ENCODE data around the gene USH1G.

DNA sequence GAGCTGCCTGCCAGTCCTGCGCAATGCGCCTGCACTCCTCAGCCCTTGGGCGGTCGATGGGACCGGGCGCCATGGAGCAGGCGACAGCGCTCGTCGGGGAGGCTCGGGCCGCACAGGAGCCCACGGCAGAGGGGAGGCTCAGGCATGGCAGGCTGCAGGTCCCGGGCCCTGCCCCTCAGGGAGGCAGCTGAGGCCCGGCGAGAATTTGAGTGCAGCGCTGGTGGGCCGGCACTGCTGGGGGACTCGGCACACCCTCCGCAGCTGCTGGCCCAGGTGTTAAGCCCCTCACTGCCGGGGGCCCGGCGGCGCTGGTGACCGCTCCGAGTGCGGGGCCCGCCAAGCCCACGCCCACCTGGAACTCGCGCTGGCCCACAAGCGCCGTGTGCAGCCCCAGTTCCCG lies 16.0 kb downstream of the USH1G start:
- no peak for TF ChIP-seq EZH2 (optimal IDR thresholded peaks at IDR 0.05; ENCODE audit: low read depth, low read length)
- TF ChIP-seq, protein P1, sequence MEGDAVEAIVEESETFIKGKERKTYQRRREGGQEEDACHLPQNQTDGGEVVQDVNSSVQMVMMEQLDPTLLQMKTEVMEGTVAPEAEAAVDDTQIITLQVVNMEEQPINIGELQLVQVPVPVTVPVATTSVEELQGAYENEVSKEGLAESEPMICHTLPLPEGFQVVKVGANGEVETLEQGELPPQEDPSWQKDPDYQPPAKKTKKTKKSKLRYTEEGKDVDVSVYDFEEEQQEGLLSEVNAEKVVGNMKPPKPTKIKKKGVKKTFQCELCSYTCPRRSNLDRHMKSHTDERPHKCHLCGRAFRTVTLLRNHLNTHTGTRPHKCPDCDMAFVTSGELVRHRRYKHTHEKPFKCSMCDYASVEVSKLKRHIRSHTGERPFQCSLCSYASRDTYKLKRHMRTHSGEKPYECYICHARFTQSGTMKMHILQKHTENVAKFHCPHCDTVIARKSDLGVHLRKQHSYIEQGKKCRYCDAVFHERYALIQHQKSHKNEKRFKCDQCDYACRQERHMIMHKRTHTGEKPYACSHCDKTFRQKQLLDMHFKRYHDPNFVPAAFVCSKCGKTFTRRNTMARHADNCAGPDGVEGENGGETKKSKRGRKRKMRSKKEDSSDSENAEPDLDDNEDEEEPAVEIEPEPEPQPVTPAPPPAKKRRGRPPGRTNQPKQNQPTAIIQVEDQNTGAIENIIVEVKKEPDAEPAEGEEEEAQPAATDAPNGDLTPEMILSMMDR (IDR thresholded peaks at IDR 0.05; ENCODE audit: low read length): no peak
- no peak for TF ChIP-seq EZH2phosphoT487 (IDR thresholded peaks at IDR 0.05; ENCODE audit: low read length)

All from MM.1S (cell line).